ENCODE data around the gene KLHL3.
A peak's percentile ranks its signal among the peaks of the same experiment; 100 is the strongest.

The KLHL3 gene

DNA sequence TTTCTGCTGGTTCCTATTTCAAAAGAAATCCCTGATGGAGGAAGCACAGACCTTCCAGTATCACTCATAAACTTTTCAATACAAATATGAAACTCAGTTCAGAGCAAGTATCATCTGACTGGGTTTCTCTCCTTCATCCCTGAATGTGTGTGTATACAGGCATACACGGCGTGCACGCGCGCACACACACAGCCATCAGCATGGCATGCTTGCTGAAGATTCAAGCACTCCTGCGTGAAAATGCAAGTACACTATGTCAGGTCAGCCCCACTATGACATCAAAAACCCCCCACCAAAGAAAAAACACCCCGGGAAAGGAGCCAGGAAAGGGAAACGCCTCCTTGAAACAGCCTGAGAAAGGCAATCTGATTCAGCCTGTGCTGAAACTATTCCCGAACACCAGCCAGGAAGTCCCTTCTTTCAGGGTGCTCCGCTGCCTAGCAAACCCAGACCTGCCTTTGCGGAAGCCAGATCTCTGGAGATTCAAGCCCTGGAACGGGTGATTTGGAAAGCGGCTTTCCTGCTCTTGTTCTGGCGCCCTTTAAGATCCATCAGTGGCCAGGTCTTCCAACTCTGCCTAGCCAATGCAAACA is 831 bp downstream of the KLHL3 start:
- peak overlapping the region; percentile 45 for H3K4me3 ChIP-seq (ENCODE audit: control insufficient read depth, low read depth, low read length)
- TF ChIP-seq, protein P1, sequence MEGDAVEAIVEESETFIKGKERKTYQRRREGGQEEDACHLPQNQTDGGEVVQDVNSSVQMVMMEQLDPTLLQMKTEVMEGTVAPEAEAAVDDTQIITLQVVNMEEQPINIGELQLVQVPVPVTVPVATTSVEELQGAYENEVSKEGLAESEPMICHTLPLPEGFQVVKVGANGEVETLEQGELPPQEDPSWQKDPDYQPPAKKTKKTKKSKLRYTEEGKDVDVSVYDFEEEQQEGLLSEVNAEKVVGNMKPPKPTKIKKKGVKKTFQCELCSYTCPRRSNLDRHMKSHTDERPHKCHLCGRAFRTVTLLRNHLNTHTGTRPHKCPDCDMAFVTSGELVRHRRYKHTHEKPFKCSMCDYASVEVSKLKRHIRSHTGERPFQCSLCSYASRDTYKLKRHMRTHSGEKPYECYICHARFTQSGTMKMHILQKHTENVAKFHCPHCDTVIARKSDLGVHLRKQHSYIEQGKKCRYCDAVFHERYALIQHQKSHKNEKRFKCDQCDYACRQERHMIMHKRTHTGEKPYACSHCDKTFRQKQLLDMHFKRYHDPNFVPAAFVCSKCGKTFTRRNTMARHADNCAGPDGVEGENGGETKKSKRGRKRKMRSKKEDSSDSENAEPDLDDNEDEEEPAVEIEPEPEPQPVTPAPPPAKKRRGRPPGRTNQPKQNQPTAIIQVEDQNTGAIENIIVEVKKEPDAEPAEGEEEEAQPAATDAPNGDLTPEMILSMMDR (conservative IDR thresholded peaks at IDR 0.05; ENCODE audit: control insufficient read depth, insufficient read depth, low read depth, low read length), result no peak
- peak; percentile 55 for DNase-seq (ENCODE audit: low read depth)

DNA sequence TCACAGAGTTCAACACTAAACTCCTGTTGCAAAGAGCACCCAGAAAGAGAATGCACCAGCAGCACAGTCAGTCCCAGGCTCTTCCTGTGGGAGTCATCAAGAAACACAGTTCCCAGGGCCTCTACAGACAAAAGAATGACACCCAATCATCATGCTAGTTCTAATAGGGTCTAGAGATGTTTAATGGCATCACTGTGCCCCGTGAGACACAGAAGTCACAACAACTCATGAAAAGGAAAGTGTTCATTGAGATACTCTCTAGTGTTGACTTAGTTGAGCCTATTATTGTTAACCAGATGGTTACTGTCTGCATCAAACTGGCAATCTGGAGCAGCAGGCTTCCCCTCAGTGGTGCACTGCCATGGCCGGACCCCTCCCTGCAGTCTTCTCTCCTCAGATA is 1.6 kb downstream of the KLHL3 start:
- no peak overlapping the region for H3K4me3 ChIP-seq (ENCODE audit: control insufficient read depth, low read depth, low read length)
- TF ChIP-seq, protein P1 (conservative IDR thresholded peaks at IDR 0.05; ENCODE audit: control insufficient read depth, insufficient read depth, low read depth, low read length), result no peak
- peak; percentile 21 for DNase-seq (ENCODE audit: low read depth)

DNA sequence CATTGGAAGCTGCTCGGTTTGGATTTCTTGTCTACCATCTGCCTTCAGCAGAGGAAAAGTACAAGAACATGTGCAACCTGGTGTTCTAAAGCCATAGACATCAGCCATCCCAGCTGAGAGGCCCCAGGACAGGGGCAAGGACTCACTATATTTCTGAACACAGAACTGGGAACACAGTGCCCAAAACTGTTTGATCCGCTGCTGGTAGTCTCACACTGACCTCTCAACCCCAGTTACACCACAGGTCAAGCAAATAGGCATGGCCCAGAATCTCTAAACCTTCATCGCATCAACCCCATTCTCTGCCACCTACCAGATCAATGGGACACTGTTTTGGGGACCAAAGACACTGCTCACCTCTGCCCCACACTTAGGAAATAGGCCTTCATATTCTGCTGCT is 2.0 kb downstream of the KLHL3 start:
- TF ChIP-seq, protein P1 (conservative IDR thresholded peaks at IDR 0.05; ENCODE audit: control insufficient read depth, insufficient read depth, low read depth, low read length), result no peak
- no peak overlapping the region for H3K4me3 ChIP-seq (ENCODE audit: control insufficient read depth, low read depth, low read length)
- no peak for DNase-seq (ENCODE audit: low read depth)

DNA sequence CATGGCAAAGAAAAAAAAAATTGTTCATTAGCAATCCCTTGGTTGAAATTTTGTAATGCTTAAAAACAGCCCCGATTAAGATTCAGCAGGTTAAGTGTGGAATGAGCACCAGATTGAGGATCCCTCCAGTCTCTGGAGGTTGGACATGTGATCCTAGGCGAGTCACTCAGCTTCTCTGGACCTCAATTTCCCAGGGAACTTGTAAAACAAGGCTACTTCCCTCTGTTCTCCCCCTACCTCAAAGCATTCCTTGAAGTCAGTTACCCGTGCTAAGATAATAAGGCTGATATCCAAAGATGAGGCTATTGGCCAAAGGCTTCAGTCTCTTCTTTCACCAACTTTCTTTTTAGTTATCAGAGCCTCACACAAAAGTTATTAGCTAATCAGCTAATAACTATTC is 2.9 kb downstream of the KLHL3 start:
- TF ChIP-seq, protein P1 (conservative IDR thresholded peaks at IDR 0.05; ENCODE audit: control insufficient read depth, insufficient read depth, low read depth, low read length), result no peak
- no peak overlapping the region for H3K4me3 ChIP-seq (ENCODE audit: control insufficient read depth, low read depth, low read length)
- peak; percentile 18 for DNase-seq (ENCODE audit: low read depth)

DNA sequence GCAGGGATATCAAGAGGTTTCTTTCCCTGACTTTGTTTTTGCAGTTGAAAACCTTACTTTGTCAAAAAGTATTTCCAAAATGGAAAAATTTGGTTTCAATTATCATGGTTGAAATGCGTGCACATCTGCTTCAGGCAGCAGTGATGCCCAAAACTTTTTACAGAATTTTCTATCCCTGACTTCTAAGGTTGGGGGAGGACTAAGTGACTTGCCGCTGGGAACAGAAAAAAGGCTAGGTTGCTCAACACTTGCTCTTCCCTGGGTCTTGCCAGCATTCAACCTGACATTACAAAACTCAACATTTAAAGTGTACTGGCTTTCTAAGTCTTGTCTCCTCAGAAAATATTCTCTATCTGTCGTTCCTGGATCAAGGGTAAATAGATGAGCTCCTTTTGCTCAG is 4.7 kb downstream of the KLHL3 start:
- TF ChIP-seq, protein P1 (conservative IDR thresholded peaks at IDR 0.05; ENCODE audit: control insufficient read depth, insufficient read depth, low read depth, low read length), result no peak

DNA sequence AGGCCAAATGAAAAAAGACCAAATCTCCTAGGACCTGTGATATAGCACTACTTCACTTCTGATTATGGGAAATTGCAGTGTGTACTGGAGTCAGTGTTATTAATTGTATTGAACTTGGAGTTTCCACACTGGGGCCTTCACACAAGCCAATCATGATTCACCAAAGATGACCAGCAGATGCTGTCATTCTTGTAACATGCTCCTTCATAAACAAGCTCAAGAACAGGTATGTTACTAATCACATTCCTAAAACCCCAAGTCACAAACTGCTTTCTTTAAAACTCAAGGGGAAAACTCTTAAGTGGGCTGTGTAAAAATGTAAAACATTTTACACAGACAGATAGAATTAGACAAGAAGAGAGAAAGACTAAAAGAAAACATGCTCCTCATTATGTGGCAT is 5.6 kb downstream of the KLHL3 start:
- H3K4me3 ChIP-seq (ENCODE audit: control insufficient read depth, low read depth, low read length), result no peak overlapping the region
- TF ChIP-seq, protein P1 (conservative IDR thresholded peaks at IDR 0.05; ENCODE audit: control insufficient read depth, insufficient read depth, low read depth, low read length), result no peak
- DNase-seq (ENCODE audit: low read depth), result peak; percentile 69

More for the DNA sequence above, 4.7 kb downstream of the KLHL3 start:
- DNase-seq (ENCODE audit: low read depth), result peak; percentile 61
- no peak overlapping the region for H3K4me3 ChIP-seq (ENCODE audit: control insufficient read depth, low read depth, low read length)

DNA sequence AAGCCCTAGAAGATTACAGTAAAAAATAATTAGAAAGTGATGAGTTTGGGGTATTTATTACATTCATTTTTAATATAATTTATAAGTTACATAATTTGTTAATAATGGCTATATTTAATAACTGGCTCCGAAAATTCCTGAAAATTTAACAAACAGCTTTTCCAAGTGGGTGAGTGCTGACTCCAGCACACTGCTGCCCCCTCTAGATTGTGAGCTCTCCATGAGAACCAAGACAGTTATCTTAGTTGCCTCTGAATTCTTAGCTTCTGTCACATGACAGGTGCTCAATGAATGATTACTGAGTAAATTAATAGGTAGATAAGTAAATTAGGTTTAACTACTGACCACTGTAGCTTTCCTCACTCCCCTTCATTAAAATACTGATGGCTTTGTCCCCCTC is 7.8 kb downstream of the KLHL3 start:
- TF ChIP-seq, protein P1 (conservative IDR thresholded peaks at IDR 0.05; ENCODE audit: control insufficient read depth, insufficient read depth, low read depth, low read length), result no peak
- DNase-seq (ENCODE audit: low read depth), result no peak
- no peak overlapping the region for H3K4me3 ChIP-seq (ENCODE audit: control insufficient read depth, low read depth, low read length)

All from fibroblast of mammary gland (primary cell).